ENCODE results near the gene PLIN4. TPM values are rescaled to one million over a fixed set of nuclear protein-coding genes. Genes with fewer than 3 reads are reported as not detected.
A peak's percentile ranks its signal among the peaks of the same experiment; 100 is the strongest.

PLIN4 gene
- total RNA-seq, 1 donor from 2014 or later = 69.5 TPM

DNA sequence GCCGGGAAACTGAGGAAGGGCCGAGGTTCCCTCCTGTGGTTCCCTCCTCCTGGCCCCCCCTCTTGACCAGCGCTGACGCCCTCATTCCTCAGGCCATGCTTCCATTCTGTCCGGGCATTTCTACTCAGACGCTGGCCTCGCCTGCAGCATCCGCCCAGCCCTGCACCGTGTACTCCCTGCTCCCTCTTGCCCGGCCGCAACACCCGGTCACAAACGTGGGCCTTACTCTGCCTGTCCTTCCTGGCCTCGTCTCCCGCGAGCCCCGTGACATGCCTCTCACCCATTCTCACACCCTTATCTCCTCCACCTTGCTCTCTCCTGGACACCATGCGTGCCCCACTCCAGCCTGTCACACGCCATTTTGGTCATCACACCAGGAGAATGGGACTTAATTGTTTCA is 34.9 kb downstream of the PLIN4 start:
- H3K4me3 ChIP-seq = no peak overlapping the region
- TF ChIP-seq POLR2AphosphoS5 (IDR thresholded peaks at IDR 0.05; ENCODE audit: insufficient read depth in 1 of 2, low read depth in 1 of 2) = no peak
- TF ChIP-seq, protein P1, sequence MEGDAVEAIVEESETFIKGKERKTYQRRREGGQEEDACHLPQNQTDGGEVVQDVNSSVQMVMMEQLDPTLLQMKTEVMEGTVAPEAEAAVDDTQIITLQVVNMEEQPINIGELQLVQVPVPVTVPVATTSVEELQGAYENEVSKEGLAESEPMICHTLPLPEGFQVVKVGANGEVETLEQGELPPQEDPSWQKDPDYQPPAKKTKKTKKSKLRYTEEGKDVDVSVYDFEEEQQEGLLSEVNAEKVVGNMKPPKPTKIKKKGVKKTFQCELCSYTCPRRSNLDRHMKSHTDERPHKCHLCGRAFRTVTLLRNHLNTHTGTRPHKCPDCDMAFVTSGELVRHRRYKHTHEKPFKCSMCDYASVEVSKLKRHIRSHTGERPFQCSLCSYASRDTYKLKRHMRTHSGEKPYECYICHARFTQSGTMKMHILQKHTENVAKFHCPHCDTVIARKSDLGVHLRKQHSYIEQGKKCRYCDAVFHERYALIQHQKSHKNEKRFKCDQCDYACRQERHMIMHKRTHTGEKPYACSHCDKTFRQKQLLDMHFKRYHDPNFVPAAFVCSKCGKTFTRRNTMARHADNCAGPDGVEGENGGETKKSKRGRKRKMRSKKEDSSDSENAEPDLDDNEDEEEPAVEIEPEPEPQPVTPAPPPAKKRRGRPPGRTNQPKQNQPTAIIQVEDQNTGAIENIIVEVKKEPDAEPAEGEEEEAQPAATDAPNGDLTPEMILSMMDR (IDR thresholded peaks at IDR 0.05) = no peak
- H3K9me3 ChIP-seq = no peaks in the 10 kb centered on the region
- intact Hi-C loops (cut with DNase I) = no loop called here
- DNase-seq (ENCODE audit: extremely low spot score in 2 of 2) = no peak
- H3K27me3 ChIP-seq = no peaks in the 10 kb centered on the region
- H3K27ac ChIP-seq = no peak overlapping the region
- H3K36me3 ChIP-seq = peaks cover 0 to 21% of the 10 kb centered on the region in 2 donors
- no peaks in the 10 kb centered on the region for H3K4me1 ChIP-seq

DNA sequence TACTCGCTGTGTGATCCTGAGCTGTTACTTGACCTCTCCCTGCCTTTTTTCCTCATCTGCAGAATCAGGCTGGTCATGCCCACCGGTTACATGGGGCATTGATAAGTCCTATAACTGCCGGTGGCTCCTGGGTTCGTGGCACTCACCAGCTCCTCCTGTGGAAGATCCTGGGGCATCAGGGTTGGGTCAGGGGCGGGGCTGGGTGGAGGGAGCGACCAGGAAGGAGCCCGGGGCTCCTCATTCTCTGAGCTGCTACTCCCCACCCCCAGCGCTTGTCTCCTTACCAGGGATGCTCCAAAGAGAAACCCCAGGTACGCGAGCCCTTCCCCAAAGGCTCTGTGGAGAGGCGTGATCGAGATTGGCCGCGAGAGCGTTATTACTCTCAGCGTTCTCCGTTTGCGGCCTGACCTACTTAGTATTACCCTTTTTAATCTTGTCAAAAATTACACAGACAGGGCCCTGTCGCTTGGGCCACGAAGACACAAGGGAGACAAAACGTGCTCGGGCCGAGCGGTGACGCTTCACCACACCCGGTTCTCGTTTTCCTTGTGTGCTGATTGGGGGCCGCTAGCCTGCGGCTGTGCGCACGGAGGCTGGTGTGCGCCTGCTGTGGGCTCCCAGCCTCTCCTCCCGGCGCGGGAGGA is 35.4 kb downstream of the PLIN4 start:
- intact Hi-C loops (cut with DNase I) = no loop called here
- peaks cover 0 to 17% of the 10 kb centered on the region in 2 donors for H3K36me3 ChIP-seq
- H3K4me1 ChIP-seq = no peaks in the 10 kb centered on the region
- H3K9me3 ChIP-seq = no peaks in the 10 kb centered on the region
- H3K4me3 ChIP-seq = no peak overlapping the region
- H3K27me3 ChIP-seq = no peaks in the 10 kb centered on the region
- DNase-seq (ENCODE audit: extremely low spot score in 2 of 2) = no peak
- no peak overlapping the region for H3K27ac ChIP-seq
- no peak for TF ChIP-seq POLR2AphosphoS5 (IDR thresholded peaks at IDR 0.05; ENCODE audit: insufficient read depth in 1 of 2, low read depth in 1 of 2)
- TF ChIP-seq POLR2A (IDR thresholded peaks at IDR 0.05) = no peak
- TF ChIP-seq, protein P1 (IDR thresholded peaks at IDR 0.05) = no peak

DNA sequence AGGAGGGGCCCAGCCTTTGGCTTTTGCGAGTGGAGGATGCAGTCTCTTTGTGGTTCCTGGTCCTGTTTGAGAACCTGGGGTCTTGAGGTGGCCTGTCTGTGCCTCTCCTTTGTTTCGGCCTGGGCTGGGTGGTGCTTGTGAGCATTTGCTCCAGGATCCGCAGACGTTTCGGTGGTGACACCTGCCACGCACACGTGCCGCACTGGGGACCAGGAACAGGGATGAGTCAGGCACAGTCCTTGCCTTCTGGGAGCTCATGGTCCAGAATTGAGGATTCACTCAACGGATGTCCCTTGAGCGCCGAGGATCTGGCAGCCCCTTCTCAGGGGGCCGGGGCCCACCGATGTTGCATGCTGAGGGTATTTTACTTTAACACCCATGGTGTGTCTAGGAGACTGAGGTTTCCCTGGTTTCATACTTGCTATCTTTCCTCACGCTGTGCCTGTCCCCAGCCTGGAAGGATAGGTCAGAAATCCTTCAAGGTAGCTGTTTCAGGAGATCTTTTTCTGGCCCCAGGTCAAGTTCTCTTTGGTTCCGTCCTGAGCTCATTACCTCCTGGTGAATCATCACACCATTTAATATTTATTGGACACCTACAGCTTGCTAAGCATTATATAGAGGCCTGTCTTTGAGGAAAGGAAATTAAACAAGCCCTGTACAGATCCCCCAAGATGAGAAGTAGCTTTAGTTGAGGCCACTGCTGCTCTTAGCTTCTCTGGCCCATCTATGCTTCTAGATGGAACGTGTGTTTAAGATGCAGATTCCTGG is 41.1 kb downstream of the PLIN4 start:
- TF ChIP-seq POLR2A (IDR thresholded peaks at IDR 0.05) = no peak
- TF ChIP-seq, protein P1 (IDR thresholded peaks at IDR 0.05) = no peak
- no peak for TF ChIP-seq POLR2AphosphoS5 (IDR thresholded peaks at IDR 0.05; ENCODE audit: insufficient read depth in 1 of 2, low read depth in 1 of 2)
- Histone ChIP-seq H3K9me3 (no peaks in the 10 kb centered on the region), H3K4me1 (peaks cover 31% of the 10 kb centered on the region), H3K4me3 (no peak overlapping the region), H3K36me3 (peaks cover 0 to 23% of the 10 kb centered on the region in 2 donors), H3K27ac (no peak overlapping the region), H3K27me3 (no peaks in the 10 kb centered on the region)
- intact Hi-C loops (cut with DNase I) = no loop called here
- DNase-seq (ENCODE audit: extremely low spot score in 2 of 2) = no peak

DNA sequence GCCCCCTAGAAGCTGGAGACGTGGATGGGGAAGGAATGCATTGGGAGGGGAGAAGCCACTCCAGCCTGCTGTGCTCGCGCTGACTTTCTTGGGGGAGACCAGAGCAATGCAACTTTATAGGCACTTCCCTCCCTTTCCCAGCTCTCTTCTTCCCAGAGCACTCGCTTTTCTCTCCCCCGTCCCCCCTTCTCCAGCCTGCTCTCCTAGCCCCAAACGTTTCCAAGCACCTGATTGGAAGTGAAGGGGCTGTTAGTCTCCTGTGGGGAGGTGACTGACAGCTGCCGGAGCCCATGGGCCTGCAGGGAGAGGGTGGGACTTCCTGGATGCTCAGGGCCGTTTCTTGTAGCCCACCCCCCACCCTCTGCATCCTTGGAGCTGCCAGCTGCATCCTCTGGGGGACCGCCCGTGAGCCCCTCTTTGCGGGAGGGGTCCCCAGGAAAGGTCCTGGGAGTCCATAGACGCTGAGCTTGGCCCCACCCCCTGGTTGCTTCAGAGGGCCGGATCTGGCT is 43.7 kb downstream of the PLIN4 start:
- intact Hi-C loops (cut with DNase I) = no loop called here
- TF ChIP-seq POLR2AphosphoS5 (IDR thresholded peaks at IDR 0.05; ENCODE audit: insufficient read depth in 1 of 2, low read depth in 1 of 2) (no peak), POLR2A (IDR thresholded peaks at IDR 0.05) (no peak)
- TF ChIP-seq, protein P1 (IDR thresholded peaks at IDR 0.05) = no peak
- H3K4me3 ChIP-seq = peak overlapping the region; percentile 91 to 99
- H3K27ac ChIP-seq = no peak overlapping the region
- peaks cover 31% of the 10 kb centered on the region for H3K4me1 ChIP-seq
- H3K9me3 ChIP-seq = no peaks in the 10 kb centered on the region
- no peak for DNase-seq (ENCODE audit: extremely low spot score in 2 of 2)
- H3K36me3 ChIP-seq = peaks cover 0 to 17% of the 10 kb centered on the region in 2 donors
- H3K27me3 ChIP-seq = no peaks in the 10 kb centered on the region

Measured in vagina (tissue), 2 donors.